ENCODE measurements around the gene RGL3. TPM values are rescaled to one million over a fixed set of nuclear protein-coding genes. Genes with fewer than 3 reads are reported as not detected.

The RGL3 gene
- total and polyA plus RNA-seq, 10 of the 15 experiments (the other 5 are each of a cell fraction or from before 2014, with no cell fraction given): not detected

GRCh38 chr19:11377237-11377636, 41.9 kb downstream of the RGL3 start (continued):
- TF ChIP-seq, protein P1, sequence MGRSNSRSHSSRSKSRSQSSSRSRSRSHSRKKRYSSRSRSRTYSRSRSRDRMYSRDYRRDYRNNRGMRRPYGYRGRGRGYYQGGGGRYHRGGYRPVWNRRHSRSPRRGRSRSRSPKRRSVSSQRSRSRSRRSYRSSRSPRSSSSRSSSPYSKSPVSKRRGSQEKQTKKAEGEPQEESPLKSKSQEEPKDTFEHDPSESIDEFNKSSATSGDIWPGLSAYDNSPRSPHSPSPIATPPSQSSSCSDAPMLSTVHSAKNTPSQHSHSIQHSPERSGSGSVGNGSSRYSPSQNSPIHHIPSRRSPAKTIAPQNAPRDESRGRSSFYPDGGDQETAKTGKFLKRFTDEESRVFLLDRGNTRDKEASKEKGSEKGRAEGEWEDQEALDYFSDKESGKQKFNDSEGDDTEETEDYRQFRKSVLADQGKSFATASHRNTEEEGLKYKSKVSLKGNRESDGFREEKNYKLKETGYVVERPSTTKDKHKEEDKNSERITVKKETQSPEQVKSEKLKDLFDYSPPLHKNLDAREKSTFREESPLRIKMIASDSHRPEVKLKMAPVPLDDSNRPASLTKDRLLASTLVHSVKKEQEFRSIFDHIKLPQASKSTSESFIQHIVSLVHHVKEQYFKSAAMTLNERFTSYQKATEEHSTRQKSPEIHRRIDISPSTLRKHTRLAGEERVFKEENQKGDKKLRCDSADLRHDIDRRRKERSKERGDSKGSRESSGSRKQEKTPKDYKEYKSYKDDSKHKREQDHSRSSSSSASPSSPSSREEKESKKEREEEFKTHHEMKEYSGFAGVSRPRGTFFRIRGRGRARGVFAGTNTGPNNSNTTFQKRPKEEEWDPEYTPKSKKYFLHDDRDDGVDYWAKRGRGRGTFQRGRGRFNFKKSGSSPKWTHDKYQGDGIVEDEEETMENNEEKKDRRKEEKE (IDR thresholded peaks at IDR 0.05): no peak
- TF ChIP-seq, protein P2, sequence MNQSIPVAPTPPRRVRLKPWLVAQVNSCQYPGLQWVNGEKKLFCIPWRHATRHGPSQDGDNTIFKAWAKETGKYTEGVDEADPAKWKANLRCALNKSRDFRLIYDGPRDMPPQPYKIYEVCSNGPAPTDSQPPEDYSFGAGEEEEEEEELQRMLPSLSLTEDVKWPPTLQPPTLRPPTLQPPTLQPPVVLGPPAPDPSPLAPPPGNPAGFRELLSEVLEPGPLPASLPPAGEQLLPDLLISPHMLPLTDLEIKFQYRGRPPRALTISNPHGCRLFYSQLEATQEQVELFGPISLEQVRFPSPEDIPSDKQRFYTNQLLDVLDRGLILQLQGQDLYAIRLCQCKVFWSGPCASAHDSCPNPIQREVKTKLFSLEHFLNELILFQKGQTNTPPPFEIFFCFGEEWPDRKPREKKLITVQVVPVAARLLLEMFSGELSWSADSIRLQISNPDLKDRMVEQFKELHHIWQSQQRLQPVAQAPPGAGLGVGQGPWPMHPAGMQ (IDR thresholded peaks at IDR 0.05; ENCODE audit: borderline replicate concordance): no peak
- TF ChIP-seq, protein P3, sequence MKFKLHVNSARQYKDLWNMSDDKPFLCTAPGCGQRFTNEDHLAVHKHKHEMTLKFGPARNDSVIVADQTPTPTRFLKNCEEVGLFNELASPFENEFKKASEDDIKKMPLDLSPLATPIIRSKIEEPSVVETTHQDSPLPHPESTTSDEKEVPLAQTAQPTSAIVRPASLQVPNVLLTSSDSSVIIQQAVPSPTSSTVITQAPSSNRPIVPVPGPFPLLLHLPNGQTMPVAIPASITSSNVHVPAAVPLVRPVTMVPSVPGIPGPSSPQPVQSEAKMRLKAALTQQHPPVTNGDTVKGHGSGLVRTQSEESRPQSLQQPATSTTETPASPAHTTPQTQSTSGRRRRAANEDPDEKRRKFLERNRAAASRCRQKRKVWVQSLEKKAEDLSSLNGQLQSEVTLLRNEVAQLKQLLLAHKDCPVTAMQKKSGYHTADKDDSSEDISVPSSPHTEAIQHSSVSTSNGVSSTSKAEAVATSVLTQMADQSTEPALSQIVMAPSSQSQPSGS (IDR thresholded peaks at IDR 0.05; ENCODE audit: low read length): no peak
- TF ChIP-seq, protein P4, sequence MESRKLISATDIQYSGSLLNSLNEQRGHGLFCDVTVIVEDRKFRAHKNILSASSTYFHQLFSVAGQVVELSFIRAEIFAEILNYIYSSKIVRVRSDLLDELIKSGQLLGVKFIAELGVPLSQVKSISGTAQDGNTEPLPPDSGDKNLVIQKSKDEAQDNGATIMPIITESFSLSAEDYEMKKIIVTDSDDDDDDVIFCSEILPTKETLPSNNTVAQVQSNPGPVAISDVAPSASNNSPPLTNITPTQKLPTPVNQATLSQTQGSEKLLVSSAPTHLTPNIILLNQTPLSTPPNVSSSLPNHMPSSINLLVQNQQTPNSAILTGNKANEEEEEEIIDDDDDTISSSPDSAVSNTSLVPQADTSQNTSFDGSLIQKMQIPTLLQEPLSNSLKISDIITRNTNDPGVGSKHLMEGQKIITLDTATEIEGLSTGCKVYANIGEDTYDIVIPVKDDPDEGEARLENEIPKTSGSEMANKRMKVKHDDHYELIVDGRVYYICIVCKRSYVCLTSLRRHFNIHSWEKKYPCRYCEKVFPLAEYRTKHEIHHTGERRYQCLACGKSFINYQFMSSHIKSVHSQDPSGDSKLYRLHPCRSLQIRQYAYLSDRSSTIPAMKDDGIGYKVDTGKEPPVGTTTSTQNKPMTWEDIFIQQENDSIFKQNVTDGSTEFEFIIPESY (IDR thresholded peaks at IDR 0.05): no peak
- TF ChIP-seq, protein P5, sequence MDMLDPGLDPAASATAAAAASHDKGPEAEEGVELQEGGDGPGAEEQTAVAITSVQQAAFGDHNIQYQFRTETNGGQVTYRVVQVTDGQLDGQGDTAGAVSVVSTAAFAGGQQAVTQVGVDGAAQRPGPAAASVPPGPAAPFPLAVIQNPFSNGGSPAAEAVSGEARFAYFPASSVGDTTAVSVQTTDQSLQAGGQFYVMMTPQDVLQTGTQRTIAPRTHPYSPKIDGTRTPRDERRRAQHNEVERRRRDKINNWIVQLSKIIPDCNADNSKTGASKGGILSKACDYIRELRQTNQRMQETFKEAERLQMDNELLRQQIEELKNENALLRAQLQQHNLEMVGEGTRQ (IDR thresholded peaks at IDR 0.05; ENCODE audit: borderline replicate concordance, low read depth, low read length): peak; percentile 93
- TF ChIP-seq FOXM1 (IDR thresholded peaks at IDR 0.05; ENCODE audit: low read depth, low read length) (no peak), REST (IDR thresholded peaks at IDR 0.05; ENCODE audit: low read depth, low read length) (no peak), BRCA1 (IDR thresholded peaks at IDR 0.05; ENCODE audit: low read depth, low read length) (no peak), ETV6 (conservative IDR thresholded peaks at IDR 0.05 in 1 of 2, IDR thresholded peaks at IDR 0.05 in 1 of 2; ENCODE audit: borderline replicate concordance in 1 of 2, low read depth in 1 of 2) (no peak)
- TF ChIP-seq, protein P6, sequence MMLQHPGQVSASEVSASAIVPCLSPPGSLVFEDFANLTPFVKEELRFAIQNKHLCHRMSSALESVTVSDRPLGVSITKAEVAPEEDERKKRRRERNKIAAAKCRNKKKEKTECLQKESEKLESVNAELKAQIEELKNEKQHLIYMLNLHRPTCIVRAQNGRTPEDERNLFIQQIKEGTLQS (IDR thresholded peaks at IDR 0.05; ENCODE audit: borderline replicate concordance, extremely low read depth, low read depth, low read length): peak; percentile 80; the same call in 1 of the 2 replicates
- TF ChIP-seq, protein P7, sequence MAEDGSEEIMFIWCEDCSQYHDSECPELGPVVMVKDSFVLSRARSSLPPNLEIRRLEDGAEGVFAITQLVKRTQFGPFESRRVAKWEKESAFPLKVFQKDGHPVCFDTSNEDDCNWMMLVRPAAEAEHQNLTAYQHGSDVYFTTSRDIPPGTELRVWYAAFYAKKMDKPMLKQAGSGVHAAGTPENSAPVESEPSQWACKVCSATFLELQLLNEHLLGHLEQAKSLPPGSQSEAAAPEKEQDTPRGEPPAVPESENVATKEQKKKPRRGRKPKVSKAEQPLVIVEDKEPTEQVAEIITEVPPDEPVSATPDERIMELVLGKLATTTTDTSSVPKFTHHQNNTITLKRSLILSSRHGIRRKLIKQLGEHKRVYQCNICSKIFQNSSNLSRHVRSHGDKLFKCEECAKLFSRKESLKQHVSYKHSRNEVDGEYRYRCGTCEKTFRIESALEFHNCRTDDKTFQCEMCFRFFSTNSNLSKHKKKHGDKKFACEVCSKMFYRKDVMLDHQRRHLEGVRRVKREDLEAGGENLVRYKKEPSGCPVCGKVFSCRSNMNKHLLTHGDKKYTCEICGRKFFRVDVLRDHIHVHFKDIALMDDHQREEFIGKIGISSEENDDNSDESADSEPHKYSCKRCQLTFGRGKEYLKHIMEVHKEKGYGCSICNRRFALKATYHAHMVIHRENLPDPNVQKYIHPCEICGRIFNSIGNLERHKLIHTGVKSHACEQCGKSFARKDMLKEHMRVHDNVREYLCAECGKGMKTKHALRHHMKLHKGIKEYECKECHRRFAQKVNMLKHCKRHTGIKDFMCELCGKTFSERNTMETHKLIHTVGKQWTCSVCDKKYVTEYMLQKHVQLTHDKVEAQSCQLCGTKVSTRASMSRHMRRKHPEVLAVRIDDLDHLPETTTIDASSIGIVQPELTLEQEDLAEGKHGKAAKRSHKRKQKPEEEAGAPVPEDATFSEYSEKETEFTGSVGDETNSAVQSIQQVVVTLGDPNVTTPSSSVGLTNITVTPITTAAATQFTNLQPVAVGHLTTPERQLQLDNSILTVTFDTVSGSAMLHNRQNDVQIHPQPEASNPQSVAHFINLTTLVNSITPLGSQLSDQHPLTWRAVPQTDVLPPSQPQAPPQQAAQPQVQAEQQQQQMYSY (CRISPR knock-in tag; IDR thresholded peaks at IDR 0.05): no peak

Measured in GM12878 (cell line).